VCaP (cell line): ENCODE data around the gene RETREG1.

Experiments
- H3K27ac ChIP-seq: fragments of 450-650 bp; 2 replicates; pipeline ENCODE4 v1.5.1; 2017
- CTCF ChIP-seq: fragments of 450-650 bp; conservative IDR thresholded peaks from 2 replicates; pipeline ENCODE4 v1.5.1; 2017; ENCODE audit warnings: mild to moderate bottlenecking, moderate library complexity

The RETREG1 gene

GRCh38 chr5:16597946-16598694, 18.7 kb downstream of the RETREG1 start:
- TF ChIP-seq CTCF: no peak
- no peak overlapping the region for H3K27ac ChIP-seq

DNA sequence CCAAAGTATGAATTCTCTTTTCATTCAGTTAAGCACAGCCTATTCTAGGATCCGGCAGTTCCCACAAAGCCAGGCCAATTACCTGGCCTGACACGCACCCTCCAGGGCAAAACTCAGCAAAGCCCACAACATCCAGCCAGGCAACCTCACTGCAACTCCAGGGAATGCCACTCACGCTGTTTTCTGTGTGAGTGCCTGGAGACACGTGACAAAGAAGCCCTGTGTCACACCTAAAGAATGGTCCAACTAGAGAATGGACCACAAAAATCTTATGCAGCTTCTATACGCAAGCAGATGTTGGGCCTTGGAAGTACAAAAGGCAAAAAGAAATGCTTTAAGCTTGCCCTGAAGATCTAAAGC, 20.2 kb downstream of the RETREG1 start:
- TF ChIP-seq CTCF: no peak
- no peak overlapping the region for H3K27ac ChIP-seq

GRCh38 chr5:16595881-16596580, 20.8 kb downstream of the RETREG1 start:
- no peak for TF ChIP-seq CTCF
- H3K27ac ChIP-seq: no peak overlapping the region

- no peak for TF ChIP-seq CTCF
- no peak overlapping the region for H3K27ac ChIP-seq
These were observed 23.2 kb downstream of the RETREG1 start for GRCh38 chr5:16593628-16594027.

DNA sequence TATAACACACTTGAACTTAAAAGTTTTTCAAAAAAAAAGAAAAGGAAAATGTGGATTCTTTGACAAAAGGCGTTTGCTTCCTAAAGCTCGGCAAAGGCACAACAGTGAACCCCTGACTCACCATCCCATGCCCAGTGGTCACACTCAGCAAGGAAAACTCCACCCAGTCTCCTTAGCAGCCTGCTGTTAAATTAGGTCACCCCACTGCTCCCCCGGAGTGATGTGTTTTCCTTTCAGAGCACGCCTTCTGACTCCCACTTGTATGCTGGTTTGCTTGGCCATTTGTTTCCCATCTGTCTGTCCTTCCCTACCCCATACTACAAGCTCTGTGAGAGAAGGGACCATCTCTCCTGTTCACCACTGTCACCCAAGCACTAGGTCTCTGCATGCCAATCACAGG, 23.8 kb downstream of the RETREG1 start:
- TF ChIP-seq CTCF: no peak
- H3K27ac ChIP-seq: no peak overlapping the region

GRCh38 chr5:16592255-16592654, 24.5 kb downstream of the RETREG1 start:
- no peak for TF ChIP-seq CTCF
- no peak overlapping the region for H3K27ac ChIP-seq

DNA sequence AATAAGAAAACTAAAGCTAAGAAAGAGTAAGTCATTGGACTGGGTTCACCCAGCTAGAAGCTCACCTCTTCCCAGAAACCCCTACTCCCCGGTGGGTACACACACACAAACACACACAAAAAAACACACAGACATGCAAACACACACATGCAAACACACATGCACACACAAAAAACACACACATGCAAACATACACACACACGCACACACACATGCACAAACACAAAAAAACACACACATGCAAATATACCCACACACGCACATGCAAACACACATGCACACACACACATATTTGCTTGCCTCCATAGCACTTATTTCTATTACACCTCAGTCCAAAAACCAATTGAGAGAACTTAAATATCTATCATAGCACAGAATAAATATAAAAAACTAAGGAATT, 26.1 kb downstream of the RETREG1 start:
- no peak overlapping the region for H3K27ac ChIP-seq
- TF ChIP-seq CTCF: no peak
